Central memory CD8-positive, alpha-beta T cell (primary cell): Measurements from ENCODE around the gene AFDN.
"Not testable (repeated sequence)": the region's sequence is repeated elsewhere in the genome, so short reads cannot be mapped to it uniquely, and the experiment has no call there.

ENCODE experiments used
- ATAC-seq: fragments of 150-1000 bp; cut with Tn5 transposase; replicated peaks from 2 replicates; pipeline ENCODE4 v1.10.0; 2022; ENCODE audit warnings: mild to moderate bottlenecking, moderate FRiP score, moderate number of reproducible peaks; ENCODE audit not compliant: poor library complexity, severe bottlenecking; ENCODE audit errors: extremely low read depth
- DNase-seq, 2 donors: peaks; one replicate each; pipeline ENCODE4 v3.0.0; 2021; ENCODE audit warnings: low spot score in 2 of 2
- H3K27ac Mint-ChIP-seq: one replicate; pipeline ENCODE4 v1.8.0; 2022; ENCODE audit warnings: low read depth, mild to moderate bottlenecking, moderate library complexity, mixed read lengths
- H3K27me3 Mint-ChIP-seq: one replicate; pipeline ENCODE4 v1.8.0; 2022; ENCODE audit warnings: mixed read lengths
- H3K36me3 Mint-ChIP-seq: one replicate; pipeline ENCODE4 v1.8.0; 2022; ENCODE audit warnings: mild to moderate bottlenecking, moderate library complexity, mixed read lengths; ENCODE audit not compliant: insufficient read depth
- H3K4me1 Mint-ChIP-seq: one replicate; pipeline ENCODE4 v1.8.0; 2022; ENCODE audit warnings: mixed read lengths
- H3K4me3 Mint-ChIP-seq: one replicate; pipeline ENCODE4 v1.8.0; 2022; ENCODE audit warnings: mild to moderate bottlenecking, moderate library complexity, mixed read lengths
- H3K9me3 Mint-ChIP-seq: one replicate; pipeline ENCODE4 v1.8.0; 2022; ENCODE audit warnings: mixed read lengths

Gene AFDN

DNA sequence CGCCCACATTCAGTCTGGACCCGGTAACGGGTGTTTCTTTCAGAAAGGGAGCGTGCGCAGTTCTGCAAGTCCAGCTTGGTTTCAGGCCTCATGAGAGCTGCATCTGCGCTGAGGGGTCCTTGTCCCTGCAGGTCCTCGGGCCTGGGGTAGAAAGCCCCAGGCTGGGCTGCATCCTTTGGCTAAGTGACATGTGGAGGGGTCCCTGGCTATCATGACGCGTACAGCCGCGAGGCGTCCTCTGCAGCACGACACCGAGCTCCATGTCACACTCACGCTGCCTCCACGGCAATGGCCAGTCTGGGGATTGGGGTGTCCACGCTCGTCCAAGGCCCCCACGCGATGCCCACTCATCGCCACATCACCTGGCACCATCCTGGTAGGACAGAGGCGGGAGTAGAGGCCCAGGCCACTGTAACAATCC lies 169.0 kb downstream of the AFDN start:
- H3K27ac Mint-ChIP-seq, result no peak overlapping the region
- H3K4me3 Mint-ChIP-seq, result no peak overlapping the region
- ATAC-seq, result no peak

DNA sequence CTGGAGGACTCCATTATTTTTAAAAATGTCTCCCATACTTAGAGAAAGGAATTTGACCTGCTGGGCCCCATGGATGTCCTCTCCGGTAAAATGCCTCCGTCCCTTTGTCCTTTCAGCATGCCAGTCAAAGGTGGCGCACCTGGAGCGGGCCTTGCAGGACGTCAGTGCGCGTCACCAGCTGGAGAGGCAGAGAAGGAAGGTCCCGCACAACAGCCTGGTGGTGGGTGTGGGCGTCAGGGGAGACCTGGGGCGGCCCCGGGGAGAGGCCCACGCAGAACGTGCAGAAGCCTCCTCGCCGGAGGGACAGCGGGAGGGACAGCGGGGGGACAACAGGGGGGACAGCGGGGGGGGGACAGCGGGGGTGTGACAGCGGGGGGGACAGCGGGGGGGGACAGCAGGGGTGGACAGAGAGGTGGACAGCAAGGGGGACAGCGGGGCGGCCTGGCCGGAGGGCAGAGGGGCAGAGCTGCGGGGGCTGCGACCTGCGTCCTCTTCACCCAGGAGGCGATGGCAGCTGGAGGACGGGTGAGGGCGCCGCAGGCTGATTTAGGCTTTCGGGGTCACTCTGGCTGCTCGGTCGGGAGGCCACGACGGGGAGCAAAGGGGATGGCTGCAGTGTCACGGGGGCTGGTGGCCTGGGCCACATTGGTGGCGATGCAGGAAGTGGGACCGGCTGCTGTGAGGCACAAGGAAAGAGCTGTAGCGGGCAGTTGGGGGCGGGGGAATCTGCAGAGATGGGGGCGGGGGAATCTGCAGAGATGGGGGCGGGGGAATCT lies 169.9 kb downstream of the AFDN start:
- no peak for ATAC-seq
- no peak for DNase-seq
- Mint-ChIP-seq H3K36me3 (no peaks in the 10 kb centered on the region), H3K27me3 (peaks cover 12% of the 10 kb centered on the region), H3K27ac (no peak overlapping the region), H3K9me3 (no peaks in the 10 kb centered on the region), H3K4me1 (no peaks in the 10 kb centered on the region), H3K4me3 (no peak overlapping the region)

More for the DNA sequence above, 169.0 kb downstream of the AFDN start:
- H3K4me1 Mint-ChIP-seq, result no peaks in the 10 kb centered on the region
- no peak for DNase-seq
- peaks cover 12% of the 10 kb centered on the region for H3K27me3 Mint-ChIP-seq
- H3K9me3 Mint-ChIP-seq, result no peaks in the 10 kb centered on the region
- no peaks in the 10 kb centered on the region for H3K36me3 Mint-ChIP-seq

DNA sequence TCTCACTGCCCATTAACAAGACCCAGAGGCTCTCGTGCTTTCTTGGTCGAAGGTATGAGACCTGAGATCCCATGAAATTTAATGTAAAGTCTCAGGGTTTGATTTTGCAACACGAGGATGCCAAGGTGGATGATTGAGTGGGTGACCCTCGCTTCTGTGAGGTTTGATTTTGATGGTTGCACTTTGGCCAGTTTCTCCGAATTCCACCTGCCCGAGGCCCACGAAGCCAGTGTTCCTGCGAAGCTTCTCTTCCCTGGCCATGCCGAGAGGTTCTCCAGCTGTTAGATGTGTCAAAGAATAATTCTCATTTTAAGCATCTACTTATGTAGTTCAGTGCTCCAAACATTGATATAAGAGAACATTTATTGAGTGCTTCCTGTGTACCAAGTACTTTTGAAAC lies 170.9 kb downstream of the AFDN start, which contains the start of gene KIF25:
TSS of gene KIF25 (plus strand) at position 30 of the 400 bp plus-strand sequence. CDS start 31,915 bp downstream, outside the sequence.
- H3K36me3 Mint-ChIP-seq, result no peaks in the 10 kb centered on the region
- no peaks in the 10 kb centered on the region for H3K9me3 Mint-ChIP-seq
- no peak within 1 kb of the TSS for H3K4me3 Mint-ChIP-seq
- H3K27ac Mint-ChIP-seq, result no peak within 1 kb of the TSS
- no peak for DNase-seq
- no peaks in the 10 kb centered on the region for H3K4me1 Mint-ChIP-seq
- peaks cover 12% of the 10 kb centered on the region for H3K27me3 Mint-ChIP-seq
- ATAC-seq, result no peak

DNA sequence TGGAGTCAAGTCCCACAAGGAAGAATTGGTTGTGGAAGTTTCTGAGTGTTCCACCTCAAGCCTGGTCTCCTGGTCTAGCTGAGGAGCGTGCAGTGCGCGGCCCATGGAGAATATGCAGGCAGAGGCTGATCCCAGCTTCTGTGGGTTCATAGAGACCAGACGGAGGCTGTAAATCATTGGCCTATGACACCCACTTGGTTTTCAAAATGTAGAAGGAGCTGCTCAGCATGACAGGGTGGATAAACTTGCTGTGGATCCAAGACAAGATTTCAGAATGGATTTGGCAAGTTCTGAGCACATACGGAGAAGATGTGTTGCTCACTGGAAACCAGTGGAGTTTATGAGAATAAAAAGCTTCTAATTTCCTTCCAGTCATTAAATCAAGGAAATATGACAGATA lies 171.5 kb downstream of the AFDN start:
- no peak overlapping the region for H3K4me3 Mint-ChIP-seq

DNA sequence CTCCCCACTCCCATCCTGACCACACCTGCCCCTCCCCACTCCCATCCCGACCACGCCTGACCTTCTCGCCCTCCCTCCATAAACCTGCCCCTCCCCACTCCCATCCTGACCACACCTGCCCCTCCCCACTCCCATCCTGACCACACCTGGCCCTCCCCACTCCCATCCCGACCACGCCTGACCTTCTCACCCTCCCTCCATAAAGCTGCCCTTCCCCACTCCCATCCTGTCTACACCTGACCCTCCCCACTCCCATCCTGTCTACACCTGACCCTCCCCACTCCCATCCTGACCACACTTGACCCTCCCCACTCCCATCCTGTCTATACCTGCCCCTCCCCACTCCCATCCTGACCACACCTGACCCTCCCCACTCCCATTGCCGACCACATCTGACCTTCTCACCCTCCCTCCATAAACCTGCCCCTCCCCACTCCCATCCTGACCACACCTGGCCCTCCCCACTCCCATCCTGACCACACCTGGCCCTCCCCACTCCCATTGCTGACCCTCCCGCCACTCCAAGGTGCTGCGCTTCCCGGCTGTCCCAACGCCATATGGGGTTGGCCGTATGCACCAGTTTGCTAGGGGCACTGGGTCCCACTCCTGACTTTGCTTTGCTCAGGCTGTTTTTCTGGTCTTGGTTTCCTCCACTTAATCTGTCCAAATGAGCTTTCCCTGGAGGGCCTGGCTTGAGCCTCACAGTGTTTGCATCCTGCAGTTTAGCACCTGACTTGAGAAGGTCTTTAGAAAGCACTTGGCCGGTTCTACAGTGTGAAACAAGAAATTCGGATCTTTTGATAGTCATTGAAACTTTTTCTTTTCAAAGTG lies 173.7 kb downstream of the AFDN start:
- ATAC-seq, result no peak
- Mint-ChIP-seq H3K4me1 (no peaks in the 10 kb centered on the region), H3K4me3 (no peak overlapping the region), H3K36me3 (no peaks in the 10 kb centered on the region), H3K27ac (no peak overlapping the region), H3K27me3 (peaks cover 19% of the 10 kb centered on the region), H3K9me3 (no peaks in the 10 kb centered on the region)
- no peak for DNase-seq

More for the DNA sequence above, 171.5 kb downstream of the AFDN start:
- DNase-seq, result no peak
- Mint-ChIP-seq H3K27ac (no peak overlapping the region), H3K36me3 (no peaks in the 10 kb centered on the region), H3K9me3 (no peaks in the 10 kb centered on the region), H3K4me1 (no peaks in the 10 kb centered on the region), H3K27me3 (peaks cover 12% of the 10 kb centered on the region)
- no peak for ATAC-seq

DNA sequence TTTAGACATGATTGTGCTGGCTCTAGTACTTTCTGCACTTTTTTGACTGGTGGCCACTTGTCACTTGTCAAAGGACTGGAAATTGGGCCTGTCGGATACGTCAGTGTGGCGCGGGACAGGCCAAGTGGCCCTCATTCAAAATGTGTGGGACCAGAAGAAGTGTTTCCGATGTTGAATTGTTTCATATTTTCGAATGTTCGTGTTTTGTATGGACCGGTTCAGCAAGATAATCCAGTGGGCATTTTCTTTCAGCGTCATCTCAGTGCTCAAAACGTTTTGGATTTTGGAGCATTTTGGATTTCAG lies 174.3 kb downstream of the AFDN start:
- H3K27me3 Mint-ChIP-seq, result peaks cover 21% of the 10 kb centered on the region

DNA sequence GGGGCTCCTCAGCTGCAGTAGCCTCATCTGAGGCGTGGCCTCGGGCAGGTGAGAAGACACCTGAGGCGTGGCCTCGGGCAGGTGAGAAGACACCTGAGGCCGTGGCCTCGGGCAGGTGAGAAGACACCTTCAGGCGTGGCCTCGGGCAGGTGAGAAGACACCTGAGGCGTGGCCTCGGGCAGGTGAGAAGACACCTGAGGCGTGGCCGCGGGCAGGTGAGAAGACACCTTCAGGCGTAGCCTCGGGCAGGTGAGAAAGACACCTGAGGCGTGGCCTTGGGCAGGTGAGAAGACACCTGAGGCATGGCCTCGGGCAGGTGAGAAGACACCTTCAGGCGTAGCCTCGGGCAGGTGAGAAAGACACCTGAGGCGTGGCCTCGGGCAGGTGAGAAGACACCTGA lies 174.8 kb downstream of the AFDN start:
- not testable (repeated sequence) for DNase-seq, H3K4me3 Mint-ChIP-seq, H3K4me1 Mint-ChIP-seq, H3K27ac Mint-ChIP-seq, ATAC-seq, H3K36me3 Mint-ChIP-seq, H3K9me3 Mint-ChIP-seq
- peaks cover 21% of the 10 kb centered on the region for H3K27me3 Mint-ChIP-seq

More for the DNA sequence above, 174.3 kb downstream of the AFDN start:
- Mint-ChIP-seq H3K4me1 (no peaks in the 10 kb centered on the region), H3K27ac (no peak overlapping the region), H3K36me3 (no peaks in the 10 kb centered on the region), H3K9me3 (no peaks in the 10 kb centered on the region), H3K4me3 (no peak overlapping the region)
- ATAC-seq (no peak), DNase-seq (no peak)

DNA sequence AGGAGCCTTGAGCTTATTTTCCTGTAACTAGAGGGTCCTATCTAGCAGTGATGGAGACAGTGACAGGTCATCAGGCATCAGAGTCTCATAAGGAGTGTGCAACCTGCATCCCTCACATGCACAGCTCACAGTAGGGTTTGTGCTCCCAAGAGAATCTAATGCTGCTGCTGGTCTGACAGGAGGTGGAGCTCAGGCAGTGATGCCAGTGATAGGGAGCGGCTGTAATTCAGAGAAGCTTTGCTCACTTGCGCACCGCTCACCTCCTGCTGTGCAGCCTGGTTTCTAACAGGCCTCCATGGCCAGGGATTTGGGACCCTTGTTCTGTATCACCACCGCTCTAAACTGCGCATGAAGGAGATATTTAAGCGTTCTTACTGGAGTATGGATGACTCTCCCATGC lies 176.1 kb downstream of the AFDN start:
- Mint-ChIP-seq H3K4me1 (no peaks in the 10 kb centered on the region), H3K36me3 (no peaks in the 10 kb centered on the region), H3K9me3 (no peaks in the 10 kb centered on the region), H3K4me3 (no peak overlapping the region), H3K27me3 (peaks cover 16% of the 10 kb centered on the region), H3K27ac (no peak overlapping the region)
- DNase-seq, result no peak
- ATAC-seq, result no peak

DNA sequence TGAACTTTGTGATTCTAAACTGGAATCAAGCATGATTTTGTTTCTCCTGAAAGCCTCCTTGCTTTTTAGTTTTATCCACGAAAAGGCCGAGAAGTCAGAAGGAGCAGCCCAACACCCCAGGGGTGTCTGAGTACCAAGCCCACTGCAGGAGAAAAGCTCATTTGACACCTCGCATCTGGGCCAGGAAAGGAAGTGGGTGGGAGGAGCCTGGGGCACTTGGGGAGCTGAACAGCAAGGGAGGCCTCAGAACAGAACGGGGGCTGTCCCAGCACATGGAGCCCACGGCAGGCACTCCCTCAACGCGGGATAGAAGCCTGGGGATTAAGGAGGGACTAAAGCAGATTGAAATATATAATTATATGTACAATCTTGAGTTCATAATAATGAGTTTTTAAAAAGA lies 177.3 kb downstream of the AFDN start:
- DNase-seq, result no peak
- Mint-ChIP-seq H3K4me3 (no peak overlapping the region), H3K27ac (no peak overlapping the region), H3K9me3 (peaks cover 3% of the 10 kb centered on the region), H3K36me3 (no peaks in the 10 kb centered on the region), H3K27me3 (peaks cover 10% of the 10 kb centered on the region), H3K4me1 (no peaks in the 10 kb centered on the region)
- ATAC-seq, result no peak

DNA sequence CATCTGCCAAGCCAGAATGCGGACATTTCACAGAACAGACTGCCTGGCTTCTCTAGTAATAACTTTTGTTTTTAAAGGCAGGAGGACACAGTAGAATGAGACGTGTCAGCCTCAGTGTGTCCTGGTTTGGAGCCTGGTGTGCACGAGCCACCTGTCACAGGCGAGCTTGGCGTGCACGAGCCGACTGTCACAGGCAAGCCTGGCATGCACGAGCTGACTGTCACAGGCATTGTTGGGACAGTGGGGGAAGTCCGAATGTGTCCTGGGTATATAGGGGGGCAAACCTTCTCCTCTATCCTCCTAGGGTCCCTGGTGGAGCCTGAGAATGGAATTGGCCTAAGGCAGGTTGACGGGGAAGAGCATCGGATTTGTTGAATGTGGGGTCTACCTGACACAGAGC lies 178.2 kb downstream of the AFDN start:
- Mint-ChIP-seq H3K27me3 (peaks cover 10% of the 10 kb centered on the region), H3K9me3 (peaks cover 5% of the 10 kb centered on the region), H3K36me3 (no peaks in the 10 kb centered on the region), H3K27ac (no peak overlapping the region), H3K4me1 (no peaks in the 10 kb centered on the region), H3K4me3 (no peak overlapping the region)
- no peak for ATAC-seq
- DNase-seq, result no peak

DNA sequence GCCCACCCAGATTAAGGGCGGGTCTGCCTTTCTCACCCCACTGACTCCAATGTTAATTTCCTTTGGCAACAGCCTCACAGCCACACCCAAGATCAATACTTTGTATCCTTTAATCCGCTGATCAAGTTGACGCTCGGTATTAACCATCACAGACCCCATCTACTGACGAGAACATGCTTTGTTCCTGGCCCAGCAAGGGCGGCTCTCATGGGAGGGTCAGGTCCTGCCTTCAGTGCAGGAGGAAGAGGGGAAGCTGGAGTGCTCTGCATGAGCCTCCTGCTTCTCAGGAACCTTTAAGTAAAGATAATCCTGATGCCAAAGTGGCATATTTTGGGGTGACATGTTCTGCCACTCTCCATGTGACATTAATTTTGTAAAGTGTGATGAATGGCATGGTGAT lies 179.1 kb downstream of the AFDN start:
- peaks cover 10% of the 10 kb centered on the region for H3K27me3 Mint-ChIP-seq
- DNase-seq (no peak), ATAC-seq (no peak)
- H3K4me1 Mint-ChIP-seq, result no peaks in the 10 kb centered on the region
- peaks cover 14% of the 10 kb centered on the region for H3K9me3 Mint-ChIP-seq
- H3K4me3 Mint-ChIP-seq, result no peak overlapping the region
- H3K27ac Mint-ChIP-seq, result no peak overlapping the region
- H3K36me3 Mint-ChIP-seq, result no peaks in the 10 kb centered on the region

DNA sequence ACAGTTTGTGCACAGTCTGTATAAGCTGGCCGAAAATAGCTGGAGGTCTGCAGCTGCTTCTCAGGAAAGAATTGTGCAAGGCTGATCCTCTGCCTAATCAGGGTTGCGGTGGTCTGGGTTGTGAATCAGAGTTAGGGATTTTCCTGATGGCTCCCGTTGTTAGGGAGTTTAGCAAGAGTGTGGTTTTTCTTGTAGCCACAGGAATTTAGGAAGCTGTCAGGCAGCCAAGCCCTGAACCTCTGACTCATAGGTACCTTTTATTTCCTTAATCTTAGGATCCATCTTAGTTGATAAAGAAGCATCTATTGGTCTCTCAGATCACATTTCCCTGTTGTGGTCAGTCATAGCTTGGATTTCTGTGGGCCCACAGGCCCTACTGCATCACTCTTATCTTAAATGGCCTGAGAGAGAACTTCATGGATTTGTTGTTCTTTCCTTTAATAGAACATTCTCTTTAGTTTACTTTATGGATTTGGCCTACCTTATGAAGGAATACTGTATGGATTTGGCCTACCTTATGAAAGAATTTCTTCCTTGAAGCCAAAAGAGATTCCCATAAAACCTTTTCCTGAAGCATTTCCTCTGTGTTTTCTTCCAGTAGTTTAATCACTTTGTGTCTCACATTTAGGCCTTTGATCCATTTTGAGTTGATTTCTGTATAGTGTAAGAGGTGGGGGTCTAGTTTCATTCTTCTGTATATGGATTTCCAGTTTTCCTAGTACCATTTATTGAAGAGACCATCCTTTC lies 181.1 kb downstream of the AFDN start:
- ATAC-seq, result no peak
- Mint-ChIP-seq H3K4me3 (no peak overlapping the region), H3K4me1 (no peaks in the 10 kb centered on the region), H3K27ac (no peak overlapping the region), H3K36me3 (no peaks in the 10 kb centered on the region), H3K27me3 (peaks cover 10% of the 10 kb centered on the region), H3K9me3 (peaks cover 27% of the 10 kb centered on the region)
- DNase-seq, result no peak
